Progenitor cell of endocrine pancreas (in vitro differentiated cells): ENCODE measurements around the gene PIGP. TPM values are rescaled to one million over a fixed set of nuclear protein-coding genes. Genes with fewer than 3 reads are reported as not detected.

Experiments
- DNase-seq: peaks from one replicate; pipeline ENCODE4 v3.0.0; 2021; ENCODE audit warnings: low spot score; ENCODE audit not compliant: unreplicated experiment
- H3K27ac Mint-ChIP-seq: 2 replicates; pipeline ENCODE4 v1.8.0; 2021; ENCODE audit warnings: mild to moderate bottlenecking, moderate library complexity, mixed read lengths
- H3K27me3 Mint-ChIP-seq: 2 replicates; pipeline ENCODE4 v1.8.0; 2021; ENCODE audit warnings: mixed read lengths
- H3K36me3 Mint-ChIP-seq: 2 replicates; pipeline ENCODE4 v1.8.0; 2022; ENCODE audit warnings: mixed read lengths; ENCODE audit not compliant: insufficient read depth
- H3K4me1 Mint-ChIP-seq: 2 replicates; pipeline ENCODE4 v1.8.0; 2021; ENCODE audit warnings: low read depth, mixed read lengths
- H3K4me3 Mint-ChIP-seq: 2 replicates; pipeline ENCODE4 v1.8.0; 2021; ENCODE audit warnings: low read depth, mild to moderate bottlenecking, moderate library complexity, mixed read lengths
- H3K9me3 Mint-ChIP-seq: 2 replicates; pipeline ENCODE4 v1.8.0; 2021; ENCODE audit warnings: low read depth, mixed read lengths
- CTCF ChIP-seq: fragments of 200-600 bp; sonication (generic); IDR thresholded peaks from one replicate; pipeline ENCODE4 v1.5.0; 2021; ENCODE audit warnings: antibody characterized with exemption, mild to moderate bottlenecking; ENCODE audit not compliant: unreplicated experiment
- total RNA-seq: library from RNA; stranded (reverse); gene quantifications from 2 replicates; pipeline ENCODE4 v1.2.1, GENCODE V29; 2021

The PIGP gene
- total RNA-seq, 1 donor from 2014 or later, result 17.8 TPM

GRCh38 chr21:37093977-37094376, 21.1 kb upstream of the PIGP start:
- no peaks in the 10 kb centered on the region for H3K9me3 Mint-ChIP-seq
- no peak overlapping the region for H3K4me3 Mint-ChIP-seq
- DNase-seq, result no peak
- H3K4me1 Mint-ChIP-seq, result no peaks in the 10 kb centered on the region
- peaks cover 17% of the 10 kb centered on the region for H3K36me3 Mint-ChIP-seq
- H3K27me3 Mint-ChIP-seq, result no peaks in the 10 kb centered on the region
- TF ChIP-seq CTCF, result no peak
- no peak overlapping the region for H3K27ac Mint-ChIP-seq

DNA sequence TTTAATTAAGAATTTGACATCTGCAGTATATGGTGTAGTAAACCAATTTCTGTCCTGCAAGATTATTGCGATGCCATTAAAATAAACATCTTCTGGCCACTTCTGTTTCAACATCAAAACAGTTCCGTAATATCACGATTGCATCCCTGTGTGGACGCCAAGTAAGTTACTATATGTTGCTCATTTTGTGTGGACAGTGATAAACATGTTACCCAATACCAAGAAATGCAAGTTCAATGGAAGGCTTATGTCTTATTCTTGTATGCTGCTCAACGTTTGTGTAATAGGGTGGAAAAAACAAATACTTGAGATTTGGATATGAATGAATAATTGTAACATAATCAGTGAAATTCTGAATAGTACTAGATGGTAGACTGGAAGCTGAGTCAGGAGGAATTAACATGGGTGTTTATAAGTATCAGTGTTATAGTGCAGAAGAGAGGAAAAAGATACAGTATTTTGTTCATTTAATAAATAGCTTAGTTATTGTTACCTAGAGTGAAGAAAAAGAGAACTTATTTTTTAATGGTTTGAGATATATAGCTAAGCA, 15.4 kb upstream of the PIGP start:
- no peak for DNase-seq
- H3K4me1 Mint-ChIP-seq, result peaks cover 4% of the 10 kb centered on the region
- no peaks in the 10 kb centered on the region for H3K27me3 Mint-ChIP-seq
- no peak overlapping the region for H3K27ac Mint-ChIP-seq
- no peaks in the 10 kb centered on the region for H3K9me3 Mint-ChIP-seq
- H3K36me3 Mint-ChIP-seq, result peaks cover 8% of the 10 kb centered on the region
- H3K4me3 Mint-ChIP-seq, result no peak overlapping the region
- TF ChIP-seq CTCF, result no peak

DNA sequence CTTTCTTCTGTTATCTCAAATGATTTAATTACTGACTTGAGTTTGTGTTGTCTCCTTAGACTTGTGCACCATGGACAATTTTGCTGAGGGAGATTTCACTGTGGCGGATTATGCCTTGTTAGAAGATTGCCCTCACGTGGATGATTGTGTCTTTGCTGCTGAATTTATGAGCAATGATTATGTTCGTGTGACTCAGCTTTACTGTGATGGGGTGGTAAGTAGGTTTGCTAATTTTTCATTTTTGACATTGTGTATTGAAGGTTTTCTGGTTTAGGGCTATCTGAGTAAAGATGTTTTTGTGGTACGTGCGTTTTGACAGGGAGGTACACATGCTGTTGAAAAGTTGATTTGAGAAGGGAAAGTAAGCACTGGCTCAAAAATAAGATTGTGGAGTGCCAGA, 14.3 kb upstream of the PIGP start:
- H3K36me3 Mint-ChIP-seq, result peaks cover 9% of the 10 kb centered on the region
- peaks cover 10% of the 10 kb centered on the region for H3K4me1 Mint-ChIP-seq
- no peak overlapping the region for H3K27ac Mint-ChIP-seq
- peak; percentile 13 for TF ChIP-seq CTCF
- no peaks in the 10 kb centered on the region for H3K9me3 Mint-ChIP-seq
- no peak overlapping the region for H3K4me3 Mint-ChIP-seq
- no peak for DNase-seq
- no peaks in the 10 kb centered on the region for H3K27me3 Mint-ChIP-seq

- Mint-ChIP-seq H3K9me3 (no peaks in the 10 kb centered on the region), H3K36me3 (peaks cover 9% of the 10 kb centered on the region), H3K4me3 (no peak overlapping the region), H3K27me3 (no peaks in the 10 kb centered on the region), H3K27ac (no peak overlapping the region), H3K4me1 (peaks cover 11% of the 10 kb centered on the region)
- TF ChIP-seq CTCF, result no peak
- DNase-seq, result no peak
Measured at GRCh38 chr21:37085726-37086125, 12.9 kb upstream of the PIGP start.

- Mint-ChIP-seq H3K9me3 (peaks cover 10% of the 10 kb centered on the region), H3K27me3 (no peaks in the 10 kb centered on the region), H3K4me3 (no peak overlapping the region), H3K36me3 (peaks cover 10% of the 10 kb centered on the region), H3K27ac (peak overlapping the region; percentile 47), H3K4me1 (peaks cover 13% of the 10 kb centered on the region)
- no peak for TF ChIP-seq CTCF
- no peak for DNase-seq
Measured at GRCh38 chr21:37082856-37083528, 10.1 kb upstream of the PIGP start.
